Measurements from ENCODE around the gene TMEM213. TPM values are rescaled to one million over a fixed set of nuclear protein-coding genes. Genes with fewer than 3 reads are reported as not detected.

The TMEM213 gene
- total RNA-seq, 1 donor from 2014 or later, result not detected

- no peaks in the 10 kb centered on the region for H3K9me3 Mint-ChIP-seq (ENCODE audit: low read depth)
- no peak overlapping the region for H3K4me3 Mint-ChIP-seq (ENCODE audit: low read depth)
- H3K27me3 Mint-ChIP-seq, result no peaks in the 10 kb centered on the region
- no peak for DNase-seq (ENCODE audit: low spot score, unreplicated experiment)
- TF ChIP-seq, protein P1, sequence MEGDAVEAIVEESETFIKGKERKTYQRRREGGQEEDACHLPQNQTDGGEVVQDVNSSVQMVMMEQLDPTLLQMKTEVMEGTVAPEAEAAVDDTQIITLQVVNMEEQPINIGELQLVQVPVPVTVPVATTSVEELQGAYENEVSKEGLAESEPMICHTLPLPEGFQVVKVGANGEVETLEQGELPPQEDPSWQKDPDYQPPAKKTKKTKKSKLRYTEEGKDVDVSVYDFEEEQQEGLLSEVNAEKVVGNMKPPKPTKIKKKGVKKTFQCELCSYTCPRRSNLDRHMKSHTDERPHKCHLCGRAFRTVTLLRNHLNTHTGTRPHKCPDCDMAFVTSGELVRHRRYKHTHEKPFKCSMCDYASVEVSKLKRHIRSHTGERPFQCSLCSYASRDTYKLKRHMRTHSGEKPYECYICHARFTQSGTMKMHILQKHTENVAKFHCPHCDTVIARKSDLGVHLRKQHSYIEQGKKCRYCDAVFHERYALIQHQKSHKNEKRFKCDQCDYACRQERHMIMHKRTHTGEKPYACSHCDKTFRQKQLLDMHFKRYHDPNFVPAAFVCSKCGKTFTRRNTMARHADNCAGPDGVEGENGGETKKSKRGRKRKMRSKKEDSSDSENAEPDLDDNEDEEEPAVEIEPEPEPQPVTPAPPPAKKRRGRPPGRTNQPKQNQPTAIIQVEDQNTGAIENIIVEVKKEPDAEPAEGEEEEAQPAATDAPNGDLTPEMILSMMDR (IDR thresholded peaks at IDR 0.05; ENCODE audit: unreplicated experiment), result no peak
- no peaks in the 10 kb centered on the region for H3K4me1 Mint-ChIP-seq (ENCODE audit: low read depth)
- peaks cover 33% of the 10 kb centered on the region for H3K36me3 Mint-ChIP-seq (ENCODE audit: insufficient read depth)
- no peak overlapping the region for H3K27ac Mint-ChIP-seq
Measured at GRCh38 chr7:138867744-138868143, 70.0 kb downstream of the TMEM213 start.

- Mint-ChIP-seq H3K4me3 (ENCODE audit: low read depth) (no peak overlapping the region), H3K27me3 (no peaks in the 10 kb centered on the region), H3K9me3 (ENCODE audit: low read depth) (no peaks in the 10 kb centered on the region), H3K27ac (no peak overlapping the region), H3K36me3 (ENCODE audit: insufficient read depth) (peaks cover 35% of the 10 kb centered on the region), H3K4me1 (ENCODE audit: low read depth) (no peaks in the 10 kb centered on the region)
- no peak for DNase-seq (ENCODE audit: low spot score, unreplicated experiment)
- TF ChIP-seq, protein P1 (IDR thresholded peaks at IDR 0.05; ENCODE audit: unreplicated experiment), result no peak
Measured at GRCh38 chr7:138868711-138869110, 70.9 kb downstream of the TMEM213 start.

- Mint-ChIP-seq H3K4me1 (ENCODE audit: low read depth) (no peaks in the 10 kb centered on the region), H3K4me3 (ENCODE audit: low read depth) (no peak overlapping the region)
Measured at GRCh38 chr7:138869353-138869752, 71.6 kb downstream of the TMEM213 start.

GRCh38 chr7:138871065-138871813 lies 73.4 kb downstream of the TMEM213 start:
- Mint-ChIP-seq H3K27me3 (no peaks in the 10 kb centered on the region), H3K27ac (no peak overlapping the region), H3K4me3 (ENCODE audit: low read depth) (no peak overlapping the region), H3K9me3 (ENCODE audit: low read depth) (no peaks in the 10 kb centered on the region), H3K36me3 (ENCODE audit: insufficient read depth) (peaks cover 34% of the 10 kb centered on the region), H3K4me1 (ENCODE audit: low read depth) (no peaks in the 10 kb centered on the region)
- DNase-seq (ENCODE audit: low spot score, unreplicated experiment), result no peak
- TF ChIP-seq, protein P1 (IDR thresholded peaks at IDR 0.05; ENCODE audit: unreplicated experiment), result no peak

More at GRCh38 chr7:138869353-138869752, 71.6 kb downstream of the TMEM213 start:
- no peak for DNase-seq (ENCODE audit: low spot score, unreplicated experiment)
- Mint-ChIP-seq H3K27ac (no peak overlapping the region), H3K36me3 (ENCODE audit: insufficient read depth) (peaks cover 34% of the 10 kb centered on the region), H3K9me3 (ENCODE audit: low read depth) (no peaks in the 10 kb centered on the region), H3K27me3 (no peaks in the 10 kb centered on the region)
- TF ChIP-seq, protein P1 (IDR thresholded peaks at IDR 0.05; ENCODE audit: unreplicated experiment), result no peak

DNA sequence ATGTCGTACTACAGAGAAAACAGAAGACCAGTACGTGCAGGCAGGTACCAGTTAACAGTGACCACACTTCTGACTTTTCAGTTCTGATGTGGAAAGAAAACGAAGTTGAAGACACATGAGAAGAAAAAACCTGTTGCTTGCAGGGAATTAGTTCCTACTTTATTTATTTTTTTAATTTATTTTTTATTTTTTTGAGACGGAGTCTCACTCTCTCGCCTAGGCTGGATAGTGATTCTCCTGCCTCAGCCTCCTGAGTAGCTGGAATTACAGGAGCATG lies 74.0 kb downstream of the TMEM213 start:
- no peak overlapping the region for H3K4me3 Mint-ChIP-seq (ENCODE audit: low read depth)
- TF ChIP-seq, protein P1 (IDR thresholded peaks at IDR 0.05; ENCODE audit: unreplicated experiment), result no peak
- H3K27me3 Mint-ChIP-seq, result no peaks in the 10 kb centered on the region
- H3K9me3 Mint-ChIP-seq (ENCODE audit: low read depth), result no peaks in the 10 kb centered on the region
- peaks cover 38% of the 10 kb centered on the region for H3K36me3 Mint-ChIP-seq (ENCODE audit: insufficient read depth)
- no peaks in the 10 kb centered on the region for H3K4me1 Mint-ChIP-seq (ENCODE audit: low read depth)
- no peak overlapping the region for H3K27ac Mint-ChIP-seq
- DNase-seq (ENCODE audit: low spot score, unreplicated experiment), result no peak
